ENCODE results near the gene TRABD2B.

- TF ChIP-seq, protein P1, sequence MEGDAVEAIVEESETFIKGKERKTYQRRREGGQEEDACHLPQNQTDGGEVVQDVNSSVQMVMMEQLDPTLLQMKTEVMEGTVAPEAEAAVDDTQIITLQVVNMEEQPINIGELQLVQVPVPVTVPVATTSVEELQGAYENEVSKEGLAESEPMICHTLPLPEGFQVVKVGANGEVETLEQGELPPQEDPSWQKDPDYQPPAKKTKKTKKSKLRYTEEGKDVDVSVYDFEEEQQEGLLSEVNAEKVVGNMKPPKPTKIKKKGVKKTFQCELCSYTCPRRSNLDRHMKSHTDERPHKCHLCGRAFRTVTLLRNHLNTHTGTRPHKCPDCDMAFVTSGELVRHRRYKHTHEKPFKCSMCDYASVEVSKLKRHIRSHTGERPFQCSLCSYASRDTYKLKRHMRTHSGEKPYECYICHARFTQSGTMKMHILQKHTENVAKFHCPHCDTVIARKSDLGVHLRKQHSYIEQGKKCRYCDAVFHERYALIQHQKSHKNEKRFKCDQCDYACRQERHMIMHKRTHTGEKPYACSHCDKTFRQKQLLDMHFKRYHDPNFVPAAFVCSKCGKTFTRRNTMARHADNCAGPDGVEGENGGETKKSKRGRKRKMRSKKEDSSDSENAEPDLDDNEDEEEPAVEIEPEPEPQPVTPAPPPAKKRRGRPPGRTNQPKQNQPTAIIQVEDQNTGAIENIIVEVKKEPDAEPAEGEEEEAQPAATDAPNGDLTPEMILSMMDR (IDR thresholded peaks at IDR 0.05) = no peak
- no peak for TF ChIP-seq POLR2A (IDR thresholded peaks at IDR 0.05)
Measured at GRCh38 chr1:47764461-47765046, 232.6 kb downstream of the TRABD2B start.
